Activated CD4-positive, alpha-beta T cell treated with anti-CD3 and anti-CD28 coated beads for 24 hours (primary cell): ENCODE measurements around the gene MED9.
"Not testable (repeated sequence)": the region's sequence is repeated elsewhere in the genome, so short reads cannot be mapped to it uniquely, and the experiment has no call there.

Source experiments
- DNase-seq, 2 donors: peaks; one replicate each; pipeline ENCODE4 v3.0.0-alpha.2; 2020; ENCODE audit warnings: low read depth in 2 of 2

MED9 gene

GRCh38 chr17:17455173-17455572 is 21.6 kb upstream of the MED9 start:
- DNase-seq: no peak

- no peak for DNase-seq
Observed at GRCh38 chr17:17456251-17456650, 20.5 kb upstream of the MED9 start.

- no peak for DNase-seq
Observed at GRCh38 chr17:17457680-17458079, 19.1 kb upstream of the MED9 start.

DNA sequence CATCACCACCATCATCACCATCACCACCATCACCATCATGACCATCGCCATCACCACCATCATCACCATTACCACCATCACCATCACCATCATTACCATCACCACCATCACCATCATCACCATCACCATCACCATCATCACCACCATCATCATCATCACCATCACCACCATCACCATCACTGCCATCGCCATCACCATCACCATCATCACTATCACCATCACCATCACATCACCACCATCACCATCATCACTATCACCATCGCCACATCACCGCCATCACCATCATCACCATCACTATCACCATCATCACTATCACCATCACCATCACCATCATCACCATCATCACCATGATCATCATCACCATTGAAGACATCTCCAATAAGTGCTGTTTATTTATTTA is 16.8 kb upstream of the MED9 start:
- DNase-seq: no peak

DNA sequence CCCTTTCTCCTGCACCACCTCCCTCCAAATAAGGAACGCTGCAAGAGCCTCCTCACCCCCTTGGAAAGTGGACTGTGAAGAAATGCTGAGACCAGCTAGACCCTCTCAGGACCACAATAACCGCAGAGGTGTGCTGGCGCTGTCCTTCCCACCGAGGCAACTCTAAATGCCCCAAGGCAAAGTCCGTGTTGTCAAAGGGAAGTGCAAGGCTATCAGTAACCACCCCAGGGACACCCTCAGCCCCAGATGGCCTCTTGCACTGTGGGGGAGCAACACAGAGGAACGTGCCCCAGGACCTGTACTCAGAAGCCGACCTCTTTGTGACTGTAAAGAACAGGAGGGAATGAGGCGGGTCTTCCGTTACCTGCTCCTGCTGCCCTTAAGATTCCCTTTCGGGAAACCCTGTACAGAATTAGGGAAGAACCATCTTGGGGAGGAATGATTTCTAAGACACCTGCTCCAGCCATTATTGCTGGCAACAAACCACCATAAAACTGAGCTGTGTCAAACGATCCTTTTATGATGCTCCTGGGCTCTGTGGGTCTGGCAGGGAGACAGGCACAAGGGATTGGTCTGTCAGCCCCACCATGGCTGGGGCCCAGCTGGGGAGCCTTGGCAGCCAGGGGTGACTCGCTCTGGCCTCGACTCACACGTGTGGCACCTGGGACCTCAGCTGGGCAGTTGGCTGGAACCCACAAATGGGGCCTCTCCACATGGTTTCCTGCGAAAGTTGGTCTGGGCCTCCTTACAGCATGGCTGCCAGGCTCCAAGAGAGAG is 14.6 kb upstream of the MED9 start:
- DNase-seq: no peak

DNA sequence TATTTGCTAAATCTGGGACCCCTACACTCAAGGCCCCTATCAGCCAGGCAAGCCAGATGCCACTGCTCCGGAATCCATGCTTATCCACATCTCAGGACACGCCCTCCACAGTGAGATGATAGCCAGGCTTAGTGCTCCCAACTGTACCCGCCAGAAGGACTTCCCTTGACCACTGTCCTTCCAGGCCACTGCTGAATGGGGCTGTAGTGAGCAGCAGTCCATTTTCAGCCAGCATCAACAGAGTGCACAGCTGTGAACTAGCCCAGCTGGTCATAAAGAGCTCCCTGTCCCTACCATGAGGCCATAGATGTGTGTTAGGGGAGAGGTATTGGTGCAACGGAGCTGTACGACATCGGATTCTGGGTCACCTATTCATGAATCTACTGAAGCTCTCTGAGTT is 13.0 kb upstream of the MED9 start:
- no peak for DNase-seq

- DNase-seq: not testable (repeated sequence)
Observed at GRCh38 chr17:17465878-17466277, 10.9 kb upstream of the MED9 start.

DNA sequence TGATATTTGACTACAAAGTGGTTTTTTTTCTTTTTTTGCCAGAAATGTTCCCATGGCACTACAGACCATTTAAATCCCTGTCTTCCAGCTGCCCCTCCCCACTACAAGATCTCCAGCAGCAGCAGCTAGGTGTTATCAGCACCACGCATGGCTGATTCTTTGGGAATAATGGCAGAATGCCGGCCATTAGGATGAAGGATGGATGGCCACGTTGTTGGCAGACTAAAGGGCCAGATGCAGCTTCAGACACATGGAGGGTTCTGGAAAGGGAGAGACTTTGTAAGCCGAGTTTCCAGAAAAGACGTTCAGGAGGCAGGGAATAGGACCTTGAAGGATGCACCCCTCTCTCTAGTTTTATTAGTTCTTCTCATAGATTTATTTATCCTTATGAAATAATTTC is 10.3 kb upstream of the MED9 start:
- DNase-seq: no peak

DNA sequence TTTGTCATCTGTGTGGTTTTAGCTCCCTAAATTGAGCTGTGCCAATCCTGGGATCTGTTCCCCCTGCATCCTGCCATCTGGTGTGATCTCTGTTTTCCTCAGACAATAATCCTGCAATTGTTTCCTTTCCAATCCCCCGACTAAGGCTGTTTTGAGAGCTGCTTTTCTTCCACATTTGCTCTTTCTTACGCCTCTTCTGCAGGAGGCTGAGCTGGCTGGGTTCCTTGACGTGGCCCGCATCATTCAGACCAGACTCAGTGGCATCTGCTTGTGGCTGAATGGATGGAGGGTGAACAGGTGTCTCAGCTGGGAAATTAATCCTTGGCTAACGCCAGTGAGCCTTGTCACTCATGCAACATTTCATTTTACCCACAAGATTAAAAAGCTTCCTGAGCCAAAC is 9.8 kb upstream of the MED9 start:
- no peak for DNase-seq

GRCh38 chr17:17467720-17468119 is 9.1 kb upstream of the MED9 start:
- DNase-seq: no peak

DNA sequence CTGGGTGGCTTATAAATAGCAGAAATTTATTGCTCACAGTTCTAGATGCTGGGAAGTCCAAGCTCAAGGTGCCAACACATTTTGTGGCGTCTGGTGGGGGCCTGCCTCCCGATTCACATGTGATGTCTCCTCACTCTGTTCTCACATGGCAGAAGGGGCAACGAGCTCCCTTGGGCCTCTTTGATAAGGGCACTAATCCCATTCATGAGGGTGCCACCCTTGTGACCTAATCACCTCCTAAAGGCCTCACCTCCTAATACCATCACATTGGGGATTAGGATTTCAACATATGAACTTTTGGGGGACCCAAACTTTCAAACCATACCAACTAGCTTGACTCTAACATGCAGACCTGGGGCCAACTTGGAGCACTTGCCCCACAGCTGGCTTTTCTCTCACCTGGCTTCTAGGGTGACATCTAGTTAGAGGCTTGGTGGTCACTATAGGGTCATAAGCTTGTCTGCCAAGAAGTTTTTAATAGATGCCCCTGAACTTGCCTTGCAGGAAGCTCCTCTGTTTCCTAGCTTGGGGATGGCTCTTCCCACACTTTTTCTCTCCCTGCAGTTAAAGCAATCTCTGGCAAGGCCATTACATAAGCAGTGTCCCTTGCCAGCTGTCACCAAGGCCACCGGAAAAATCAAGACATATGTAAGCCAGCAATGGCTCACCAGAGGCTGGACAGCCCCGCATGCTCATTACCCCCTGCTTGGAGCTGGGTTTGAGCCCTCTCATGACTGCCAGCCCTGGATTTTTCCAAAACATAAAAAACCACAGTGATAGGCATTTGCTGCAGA is 8.4 kb upstream of the MED9 start:
- no peak for DNase-seq

DNA sequence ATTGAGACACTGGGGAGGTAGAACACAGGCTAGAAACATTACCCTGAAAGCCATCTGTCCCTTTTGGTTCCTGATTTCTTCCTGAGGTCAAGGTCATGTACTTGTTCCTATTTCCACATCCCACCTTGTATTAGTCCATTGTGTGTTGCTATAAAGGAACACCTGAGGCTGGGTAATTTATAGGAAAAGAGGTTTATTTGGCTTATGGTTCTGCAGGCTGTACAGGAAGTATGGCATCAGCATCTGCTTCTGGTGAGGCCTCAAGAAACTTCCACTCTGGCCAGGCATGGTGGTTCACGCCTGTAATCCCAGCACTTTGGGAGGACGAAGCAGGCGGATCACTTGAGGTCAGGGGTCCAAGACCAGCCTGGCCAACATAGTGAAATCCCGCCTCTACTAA is 7.4 kb upstream of the MED9 start:
- no peak for DNase-seq

DNA sequence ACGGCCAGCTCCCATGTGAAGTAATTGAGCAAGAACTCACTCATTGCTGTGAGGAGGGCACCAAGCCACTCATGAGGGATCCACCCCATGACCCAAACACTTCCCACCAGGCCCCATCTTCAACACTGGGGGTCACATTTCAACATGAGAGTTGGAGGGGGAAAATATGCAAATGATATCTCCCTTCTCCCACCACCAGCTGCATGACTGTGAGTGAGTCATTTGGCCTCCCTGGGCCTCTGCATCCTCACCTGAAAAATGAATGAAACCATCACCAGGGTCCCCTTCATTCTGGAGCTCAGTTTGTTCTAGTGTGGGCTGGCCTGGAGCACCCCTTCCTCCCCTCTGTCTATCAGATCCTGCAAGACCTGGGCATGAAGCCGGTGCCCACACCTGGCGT is 6.8 kb upstream of the MED9 start:
- DNase-seq: no peak

DNA sequence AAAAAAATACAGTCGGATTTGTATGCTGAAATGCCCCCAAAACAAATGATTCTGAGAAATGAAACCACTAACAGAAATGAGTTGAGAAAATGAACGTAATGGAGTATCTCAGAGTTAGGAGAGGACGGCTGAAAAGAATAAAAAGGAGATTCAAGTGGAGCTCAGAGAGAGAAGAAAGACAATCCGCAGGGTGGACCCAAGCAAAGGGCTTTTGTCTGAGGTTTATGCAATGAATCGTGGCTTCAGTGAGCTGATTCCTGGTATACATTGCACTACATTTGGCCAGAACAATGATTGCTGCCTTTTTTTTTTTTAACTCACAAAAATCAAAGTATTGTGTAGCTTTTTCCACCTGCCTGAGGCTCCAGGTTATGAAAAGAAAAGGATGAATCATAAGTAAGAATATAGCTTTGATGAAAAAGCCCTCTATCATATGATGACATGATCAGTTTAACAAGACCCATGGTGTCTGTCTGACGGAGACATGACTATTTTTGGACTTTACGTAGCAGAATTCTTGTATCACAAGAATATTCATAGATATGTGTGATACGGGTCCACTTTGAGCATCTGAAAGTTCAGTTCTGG is 4.4 kb upstream of the MED9 start:
- DNase-seq: no peak

- DNase-seq: no peak
Observed at GRCh38 chr17:17474341-17474740, 2.5 kb upstream of the MED9 start.

DNA sequence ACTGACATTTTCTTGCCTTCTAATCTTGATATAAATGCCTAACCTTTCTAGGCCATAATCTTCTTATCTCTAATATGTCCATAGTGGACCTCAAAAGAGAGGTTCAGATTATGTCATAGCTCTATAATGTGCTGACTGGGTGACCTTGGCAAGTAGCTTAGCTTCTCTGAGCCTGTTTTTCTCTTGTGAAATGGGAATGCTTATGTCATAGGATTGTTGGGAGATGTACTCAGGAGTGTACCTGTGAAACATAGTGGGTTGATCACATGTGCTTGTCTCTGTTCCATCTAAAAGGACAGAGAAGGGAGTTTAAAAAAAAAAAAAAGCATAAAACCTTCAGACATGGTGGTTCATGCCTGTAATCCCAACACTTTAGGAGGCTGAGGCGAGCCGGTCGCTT is 2.4 kb downstream of the MED9 start:
- DNase-seq: no peak

GRCh38 chr17:17480593-17481148 is 3.9 kb downstream of the MED9 start:
- no peak for DNase-seq

- DNase-seq: no peak
Observed at GRCh38 chr17:17481860-17482259, 5.1 kb downstream of the MED9 start.

- no peak for DNase-seq
Observed at GRCh38 chr17:17484451-17484899, 7.7 kb downstream of the MED9 start.

GRCh38 chr17:17485420-17485819 is 8.6 kb downstream of the MED9 start:
- no peak for DNase-seq

- not testable (repeated sequence) for DNase-seq
Observed at GRCh38 chr17:17486416-17486815, 9.6 kb downstream of the MED9 start.

- no peak for DNase-seq
Observed at GRCh38 chr17:17487998-17488397, 11.2 kb downstream of the MED9 start.
